ENCODE results near the gene POLR3F. TPM values are rescaled to one million over a fixed set of nuclear protein-coding genes. Genes with fewer than 3 reads are reported as not detected.

Gene POLR3F
- total and polyA plus RNA-seq, 8 donors: 8.0 to 21.7 (median 18.0) TPM

DNA sequence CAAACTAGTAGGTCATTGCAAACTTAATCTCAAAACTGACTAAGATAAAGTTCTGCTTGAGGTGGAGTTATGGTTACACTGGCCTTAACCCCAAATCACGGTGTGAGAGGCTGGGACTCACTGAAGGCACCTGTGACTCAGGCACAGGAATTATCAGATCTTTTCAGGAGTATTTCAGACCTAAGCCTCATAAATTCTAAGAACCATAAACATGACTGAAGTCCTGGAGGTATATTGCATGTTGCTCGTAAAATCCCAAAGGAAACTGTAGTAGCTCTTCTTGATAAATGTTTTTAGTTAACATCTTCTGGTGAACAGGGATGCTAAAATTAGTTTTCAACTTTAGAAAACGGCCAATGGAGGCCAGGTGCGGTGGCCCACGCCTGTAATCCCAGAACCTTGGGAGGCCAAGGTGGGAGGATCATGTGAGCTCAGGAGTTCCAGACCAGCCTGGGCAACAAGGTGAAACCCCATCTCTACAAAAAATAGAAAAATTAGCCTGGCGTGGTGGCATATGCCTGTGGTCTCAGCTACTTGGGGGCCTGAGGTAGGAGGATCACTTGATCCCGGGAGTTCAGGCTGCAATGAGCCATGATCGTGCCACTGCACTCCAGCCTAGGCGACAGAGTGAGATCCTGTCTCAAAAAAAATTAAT lies 36.9 kb upstream of the POLR3F start:
- Histone ChIP-seq H3K4me1 (peaks cover 0 to 8% of the 10 kb centered on the region in 2 donors), H3K36me3 (no peaks in the 10 kb centered on the region), H3K4me3 (no peak overlapping the region), H3K9me3 (no peaks in the 10 kb centered on the region), H3K27ac (no peak overlapping the region), H3K27me3 (no peaks in the 10 kb centered on the region)
- TF ChIP-seq, protein P1, sequence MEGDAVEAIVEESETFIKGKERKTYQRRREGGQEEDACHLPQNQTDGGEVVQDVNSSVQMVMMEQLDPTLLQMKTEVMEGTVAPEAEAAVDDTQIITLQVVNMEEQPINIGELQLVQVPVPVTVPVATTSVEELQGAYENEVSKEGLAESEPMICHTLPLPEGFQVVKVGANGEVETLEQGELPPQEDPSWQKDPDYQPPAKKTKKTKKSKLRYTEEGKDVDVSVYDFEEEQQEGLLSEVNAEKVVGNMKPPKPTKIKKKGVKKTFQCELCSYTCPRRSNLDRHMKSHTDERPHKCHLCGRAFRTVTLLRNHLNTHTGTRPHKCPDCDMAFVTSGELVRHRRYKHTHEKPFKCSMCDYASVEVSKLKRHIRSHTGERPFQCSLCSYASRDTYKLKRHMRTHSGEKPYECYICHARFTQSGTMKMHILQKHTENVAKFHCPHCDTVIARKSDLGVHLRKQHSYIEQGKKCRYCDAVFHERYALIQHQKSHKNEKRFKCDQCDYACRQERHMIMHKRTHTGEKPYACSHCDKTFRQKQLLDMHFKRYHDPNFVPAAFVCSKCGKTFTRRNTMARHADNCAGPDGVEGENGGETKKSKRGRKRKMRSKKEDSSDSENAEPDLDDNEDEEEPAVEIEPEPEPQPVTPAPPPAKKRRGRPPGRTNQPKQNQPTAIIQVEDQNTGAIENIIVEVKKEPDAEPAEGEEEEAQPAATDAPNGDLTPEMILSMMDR (IDR thresholded peaks at IDR 0.05): no peak
- ATAC-seq (no peak), DNase-seq (no peak)
- intact Hi-C loops (cut with DNase I): no loop called here

DNA sequence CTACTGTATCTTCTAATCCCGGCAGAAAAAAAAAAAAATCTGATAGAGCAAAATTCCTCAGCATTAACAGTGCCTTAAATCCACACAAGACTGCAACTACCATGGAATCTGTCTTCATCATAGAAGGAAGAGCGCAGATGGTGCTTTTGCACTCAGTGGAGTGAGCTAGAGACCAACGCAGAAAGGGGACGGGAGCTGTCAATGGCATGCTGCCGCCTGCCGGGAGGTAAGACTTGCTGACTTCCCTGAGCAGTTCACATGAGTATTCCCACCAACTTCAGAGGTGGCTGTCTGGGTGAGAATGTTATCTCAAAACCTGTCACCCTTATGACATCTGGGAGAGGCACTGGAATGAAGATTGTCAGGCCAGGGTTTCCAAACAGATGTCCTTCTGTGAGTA lies 36.0 kb upstream of the POLR3F start:
- intact Hi-C loops (cut with DNase I): no loop called here
- no peaks in the 10 kb centered on the region for H3K27me3 ChIP-seq
- no peaks in the 10 kb centered on the region for H3K9me3 ChIP-seq
- no peak for ATAC-seq
- H3K36me3 ChIP-seq: no peaks in the 10 kb centered on the region
- TF ChIP-seq, protein P1 (IDR thresholded peaks at IDR 0.05): no peak
- DNase-seq: no peak
- no peak overlapping the region for H3K4me3 ChIP-seq
- no peak overlapping the region for H3K27ac ChIP-seq
- H3K4me1 ChIP-seq: peaks cover 0 to 8% of the 10 kb centered on the region in 2 donors

DNA sequence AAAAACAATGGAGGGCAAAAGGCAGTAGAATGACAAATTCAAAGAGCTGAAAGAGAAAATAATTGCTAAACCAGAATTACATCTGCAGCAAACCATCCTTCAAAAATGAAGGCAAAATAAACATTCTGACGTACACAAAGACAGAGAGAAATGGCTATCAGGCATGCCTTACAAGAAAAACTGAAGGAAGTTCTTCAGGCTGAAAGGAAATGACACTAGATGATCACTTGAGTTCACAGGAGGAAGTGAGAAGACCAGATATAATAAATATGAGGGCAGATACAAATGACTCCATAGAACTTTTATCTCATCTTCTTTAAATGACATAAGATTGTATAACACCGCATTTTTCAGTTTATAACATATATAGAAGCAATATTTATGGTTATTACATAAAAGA lies 30.3 kb upstream of the POLR3F start:
- TF ChIP-seq, protein P1 (IDR thresholded peaks at IDR 0.05): no peak
- no peaks in the 10 kb centered on the region for H3K36me3 ChIP-seq
- intact Hi-C loops (cut with DNase I): no loop called here
- H3K9me3 ChIP-seq: no peaks in the 10 kb centered on the region
- no peak overlapping the region for H3K4me3 ChIP-seq
- DNase-seq (no peak), ATAC-seq (no peak)
- no peak overlapping the region for H3K27ac ChIP-seq
- no peaks in the 10 kb centered on the region for H3K27me3 ChIP-seq
- no peaks in the 10 kb centered on the region for H3K4me1 ChIP-seq

DNA sequence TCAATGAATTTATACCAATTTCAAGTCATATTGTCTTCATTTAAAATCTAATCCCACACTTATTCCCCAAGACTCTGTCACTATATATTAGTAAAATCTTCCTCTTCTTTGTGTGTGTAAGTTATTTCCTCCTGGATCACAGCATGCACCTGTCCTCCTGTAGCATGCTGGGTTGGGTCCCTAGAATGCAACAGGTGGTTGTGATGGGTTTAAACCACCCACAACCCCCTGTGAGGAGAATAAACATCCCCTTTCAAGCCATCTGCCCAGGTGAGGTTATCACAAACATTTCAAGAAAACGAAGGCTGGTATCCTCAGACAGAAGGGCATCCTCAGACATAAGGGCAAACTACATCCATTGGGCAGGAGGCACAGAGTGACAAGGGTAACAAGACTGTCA lies 26.8 kb upstream of the POLR3F start:
- DNase-seq: no peak
- H3K27me3 ChIP-seq: no peaks in the 10 kb centered on the region
- H3K36me3 ChIP-seq: no peaks in the 10 kb centered on the region
- no peak for ATAC-seq
- H3K4me1 ChIP-seq: no peaks in the 10 kb centered on the region
- TF ChIP-seq, protein P1 (IDR thresholded peaks at IDR 0.05): no peak
- H3K27ac ChIP-seq: no peak overlapping the region
- H3K9me3 ChIP-seq: no peaks in the 10 kb centered on the region
- intact Hi-C loops (cut with DNase I): no loop called here
- H3K4me3 ChIP-seq: no peak overlapping the region

DNA sequence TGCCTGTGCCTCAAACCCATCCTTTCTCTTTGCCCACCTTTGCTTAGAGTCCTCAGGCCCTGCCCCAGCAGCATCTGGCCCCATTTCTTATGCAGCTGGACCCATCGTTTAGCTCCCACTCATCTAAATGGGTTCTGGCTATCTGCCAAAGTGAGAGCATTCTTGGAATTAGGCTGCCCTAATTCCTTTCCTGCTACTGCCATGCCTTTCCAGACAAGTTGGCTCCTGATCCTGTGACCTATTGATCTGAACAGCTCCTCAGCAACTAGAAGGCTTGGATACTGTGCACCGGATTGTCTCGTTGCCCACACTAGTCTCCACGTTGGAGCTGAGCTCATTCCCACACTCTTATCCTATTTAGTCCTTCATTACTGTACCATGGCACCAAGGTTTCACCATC lies 23.3 kb upstream of the POLR3F start:
- ATAC-seq: no peak
- no peak for DNase-seq
- Histone ChIP-seq H3K4me3 (no peak overlapping the region), H3K4me1 (no peaks in the 10 kb centered on the region), H3K27me3 (no peaks in the 10 kb centered on the region), H3K9me3 (no peaks in the 10 kb centered on the region), H3K27ac (no peak overlapping the region), H3K36me3 (no peaks in the 10 kb centered on the region)
- TF ChIP-seq, protein P1 (IDR thresholded peaks at IDR 0.05): no peak
- intact Hi-C loops (cut with DNase I): no loop called here
